Measurements from ENCODE around the gene ECHS1.
A peak's percentile ranks its signal among the peaks of the same experiment; 100 is the strongest.
"Not testable (repeated sequence)": the region's sequence is repeated elsewhere in the genome, so short reads cannot be mapped to it uniquely, and the experiment has no call there.

The ECHS1 gene

DNA sequence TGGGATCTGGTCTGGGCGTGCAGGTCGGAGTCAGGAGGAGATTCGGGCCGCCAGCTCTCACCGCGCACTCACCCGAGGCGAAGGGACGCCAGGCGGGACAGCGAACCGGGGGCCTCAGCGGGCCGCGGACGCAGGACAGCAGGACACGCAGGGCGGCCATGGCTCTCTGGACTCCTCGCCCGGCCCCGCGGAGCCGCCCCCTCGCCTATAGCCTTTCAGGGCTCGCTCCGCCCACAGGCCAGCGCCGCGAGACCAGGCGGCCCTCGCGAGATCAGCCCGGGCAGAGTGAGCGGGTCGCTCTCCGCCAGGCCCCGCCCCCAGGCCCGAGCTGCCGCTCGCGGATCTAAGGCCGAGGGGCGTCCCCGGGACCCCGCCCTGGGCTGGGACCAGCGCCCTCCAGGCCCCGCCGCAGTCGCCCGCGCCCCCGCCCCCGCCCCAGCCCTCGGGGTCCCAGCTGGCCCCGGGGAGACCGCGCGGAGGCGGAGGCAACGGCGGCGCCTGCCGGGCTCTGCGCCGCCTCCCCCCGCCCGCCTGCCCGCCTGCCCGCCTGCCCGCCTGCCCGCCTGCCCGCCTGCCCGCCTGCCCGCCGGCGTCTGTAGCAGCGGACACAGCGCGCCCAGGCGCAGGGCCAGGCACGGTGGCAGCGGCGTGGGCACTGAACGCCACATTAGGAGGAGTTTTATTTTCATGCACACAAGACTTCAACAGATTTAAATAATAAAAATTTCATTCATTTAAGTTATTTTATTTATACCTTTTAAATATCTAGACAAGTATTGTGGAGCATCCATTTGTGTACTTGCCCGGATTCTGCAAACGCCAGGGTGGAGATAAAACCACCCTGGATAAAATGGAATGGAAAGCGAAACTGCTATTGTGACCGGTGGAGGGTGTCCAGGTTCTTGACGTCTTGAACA lies at the start of gene ECHS1:
TSS of gene ECHS1 (minus strand) at position 181 of the 917 bp plus-strand sequence. CDS start at position 160, 21 bp downstream.
- peak; percentile 78 to 95 (median 88) for DNase-seq

DNA sequence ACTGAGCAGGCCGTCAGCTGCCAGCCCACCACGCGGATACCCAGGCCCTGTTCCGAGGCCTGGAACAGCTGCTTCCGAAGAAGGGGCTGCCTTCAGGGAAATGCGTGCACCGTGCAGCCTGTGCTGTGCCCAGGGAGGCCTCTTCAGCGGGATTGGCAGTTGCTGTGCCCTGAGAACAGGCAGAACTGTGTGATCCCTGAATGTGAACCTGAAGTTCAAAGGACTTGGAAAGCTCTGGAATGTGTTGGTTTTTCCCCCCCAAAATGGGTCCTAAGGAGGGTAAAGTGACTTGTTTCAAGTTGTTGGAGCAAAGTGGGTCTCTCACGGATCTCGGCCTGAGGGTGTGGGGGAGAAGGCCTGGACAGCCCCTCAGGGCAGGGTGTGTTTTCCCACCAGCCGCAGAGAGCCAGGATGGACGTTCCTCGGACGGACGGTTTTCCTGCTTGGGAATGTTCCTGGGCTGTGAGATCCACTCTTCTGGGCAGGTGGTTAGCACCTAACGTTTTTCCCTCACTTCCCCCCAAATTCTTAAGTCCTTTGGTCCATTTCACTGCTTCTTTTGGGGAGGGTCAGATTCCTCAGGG lies 49.2 kb upstream of the ECHS1 start:
- no peak for DNase-seq

- no peak for DNase-seq
Measured at GRCh38 chr10:133421336-133422222, 48.4 kb upstream of the ECHS1 start.

GRCh38 chr10:133420579-133420978 lies 47.4 kb upstream of the ECHS1 start:
- DNase-seq, result no peak

- no peak for DNase-seq
Measured at GRCh38 chr10:133420028-133420427, 46.9 kb upstream of the ECHS1 start.

DNA sequence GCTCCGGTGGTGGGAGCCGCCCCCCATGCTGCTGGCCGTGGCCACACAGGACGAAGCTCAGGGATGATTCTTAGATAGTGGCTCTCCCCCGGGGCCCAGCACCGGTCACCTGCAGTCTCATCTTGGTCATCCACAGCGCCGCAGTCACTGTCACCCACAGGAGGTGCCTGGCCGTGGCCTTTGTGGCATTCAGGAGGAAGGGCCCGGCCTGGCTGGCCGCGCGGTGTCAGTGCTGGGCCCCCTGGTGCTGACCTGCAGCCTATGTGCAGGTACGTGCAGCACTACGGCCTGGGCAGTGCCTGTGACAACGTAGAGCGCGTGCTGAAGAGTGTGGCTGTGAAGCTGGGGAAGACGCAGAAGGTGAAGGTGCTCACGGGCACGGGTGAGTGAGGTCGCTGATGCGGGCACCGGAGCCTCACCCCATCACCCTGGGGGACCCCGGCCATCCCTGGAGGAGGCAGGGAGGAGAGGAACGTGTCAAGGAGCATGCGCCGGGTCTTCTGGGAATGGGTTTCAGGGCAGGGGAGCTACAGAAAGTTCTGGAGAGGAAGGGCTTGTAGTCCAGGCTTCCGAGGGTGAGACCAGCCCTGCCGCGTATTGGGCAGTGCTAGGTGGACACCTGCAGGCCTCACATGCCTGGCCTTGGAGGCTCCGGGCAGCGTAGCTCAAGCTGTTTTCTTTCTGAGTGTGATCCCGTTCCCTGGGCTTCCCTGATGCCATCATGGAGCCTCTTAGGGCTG lies 46.2 kb upstream of the ECHS1 start:
- no peak for DNase-seq

- no peak for DNase-seq
Measured at GRCh38 chr10:133418289-133418993, 45.3 kb upstream of the ECHS1 start.

GRCh38 chr10:133415752-133416151 lies 42.6 kb upstream of the ECHS1 start:
- no peak for DNase-seq

DNA sequence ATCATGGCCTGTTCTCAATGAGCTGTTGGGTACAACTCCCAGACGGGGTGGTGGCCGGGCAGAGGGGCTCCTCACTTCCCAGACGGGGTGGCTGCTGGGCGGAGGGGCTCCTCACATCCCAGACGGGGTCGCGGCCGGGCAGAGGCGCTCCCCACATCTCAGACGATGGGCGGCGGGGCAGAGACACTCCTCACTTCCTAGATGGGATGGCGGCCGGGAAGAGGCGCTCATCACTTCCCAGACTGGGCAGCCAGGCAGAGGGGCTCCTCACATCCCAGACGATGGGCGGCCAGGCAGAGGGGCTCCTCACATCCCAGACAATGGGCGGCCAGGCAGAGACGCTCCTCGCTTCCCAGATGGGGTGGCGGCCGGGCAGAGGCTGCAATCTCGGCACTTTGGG lies 41.2 kb upstream of the ECHS1 start:
- DNase-seq, result not testable (repeated sequence)

- DNase-seq, result no peak
Measured at GRCh38 chr10:133412381-133412711, 39.2 kb upstream of the ECHS1 start.

DNA sequence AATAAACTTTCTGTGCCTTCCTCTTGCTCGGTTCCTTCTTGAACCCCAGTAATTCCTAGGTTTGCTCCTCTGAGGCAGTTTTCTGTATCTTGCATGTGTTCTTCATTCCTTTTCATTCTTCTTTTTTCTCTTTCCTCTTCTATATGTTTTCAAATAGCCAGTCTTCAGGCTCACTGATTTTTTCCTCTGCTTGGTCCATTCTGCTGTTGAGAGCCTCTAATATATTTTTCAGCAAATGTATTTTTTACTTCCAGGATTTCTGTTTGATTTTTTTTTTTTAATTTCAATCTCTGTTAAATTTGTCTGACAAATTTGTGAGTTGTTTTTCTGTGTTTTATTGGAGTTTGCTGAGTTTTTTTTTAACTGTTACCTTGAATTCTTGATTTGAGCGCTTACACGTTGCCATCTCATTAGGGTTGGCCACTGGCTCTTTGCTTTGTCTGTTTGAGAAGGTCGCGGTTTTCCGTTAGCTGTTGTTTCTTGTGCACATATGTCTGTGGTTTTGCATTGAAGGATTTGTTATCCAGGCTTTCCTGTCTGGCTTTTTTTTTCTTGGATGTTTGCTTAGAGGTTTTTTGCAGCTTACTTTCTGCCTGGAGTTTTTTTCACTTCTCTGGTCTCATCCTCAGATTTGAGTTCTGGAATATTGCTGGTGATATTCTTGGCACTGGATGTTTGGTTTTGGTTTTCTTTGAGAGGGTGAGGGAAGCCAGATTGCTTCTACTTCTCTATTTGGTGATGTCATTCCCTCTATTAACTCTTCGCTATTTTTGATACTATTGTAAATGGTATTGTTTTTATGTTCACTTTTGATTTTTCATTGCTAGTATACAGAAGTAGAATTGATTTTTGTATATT lies 38.6 kb upstream of the ECHS1 start:
- no peak for DNase-seq

GRCh38 chr10:133405844-133406527 lies 32.8 kb upstream of the ECHS1 start:
- no peak for DNase-seq

GRCh38 chr10:133405272-133405671 lies 32.1 kb upstream of the ECHS1 start:
- no peak for DNase-seq

- no peak for DNase-seq
Measured at GRCh38 chr10:133403784-133404183, 30.6 kb upstream of the ECHS1 start.

- DNase-seq, result no peak
Measured at GRCh38 chr10:133403359-133403758, 30.2 kb upstream of the ECHS1 start.

- DNase-seq, result no peak
Measured at GRCh38 chr10:133401981-133402725, 29.0 kb upstream of the ECHS1 start.

GRCh38 chr10:133401500-133401899 lies 28.3 kb upstream of the ECHS1 start:
- no peak for DNase-seq

GRCh38 chr10:133400624-133401424 lies 27.7 kb upstream of the ECHS1 start:
- no peak for DNase-seq

DNA sequence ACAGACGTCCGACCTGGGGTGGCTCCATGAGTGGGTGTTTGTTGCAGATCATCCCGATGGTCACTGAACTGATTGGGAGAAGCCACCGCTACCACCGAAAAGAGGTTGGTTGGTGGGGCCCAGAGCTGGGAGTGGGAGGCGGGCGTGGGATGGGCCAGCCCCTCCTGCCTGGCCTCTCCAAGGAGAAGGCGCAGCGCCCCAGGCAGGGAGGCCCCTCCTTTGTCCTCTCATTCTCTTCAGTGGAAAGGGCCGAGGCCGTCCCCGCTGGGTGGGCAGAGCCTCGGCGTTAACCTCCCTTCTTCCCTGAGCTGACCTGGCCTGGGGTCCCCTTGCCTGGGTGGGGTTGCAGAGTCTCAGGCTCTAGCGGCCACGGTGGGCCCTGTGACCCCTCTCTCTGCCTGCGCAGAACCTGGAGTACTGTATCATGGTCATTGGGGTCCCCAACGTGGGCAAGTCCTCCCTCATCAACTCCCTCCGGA lies 26.0 kb upstream of the ECHS1 start:
- no peak for DNase-seq

All from stimulated activated naive CD4-positive, alpha-beta T cell (primary cell).